Neural progenitor cell (in vitro differentiated cells): ENCODE data around the gene C10orf62.

Experiments
- EZH2 ChIP-seq: fragments of 200-600 bp; sonication (generic); IDR thresholded peaks from 2 replicates; pipeline ENCODE4 v1.6.1; 2017; ENCODE audit warnings: antibody characterized with exemption, mild to moderate bottlenecking, moderate library complexity
- EZH2phosphoT487 ChIP-seq: fragments of 200-600 bp; sonication (generic); IDR thresholded peaks from 2 replicates; pipeline ENCODE4 v1.6.1; 2017; ENCODE audit warnings: antibody characterized with exemption
- TF ChIP-seq, protein P1 (sequence below): fragments of 200-600 bp; sonication (generic); IDR thresholded peaks from 2 replicates; pipeline ENCODE4 v1.5.1; 2017; ENCODE audit warnings: antibody characterized with exemption, mild to moderate bottlenecking

DNA sequence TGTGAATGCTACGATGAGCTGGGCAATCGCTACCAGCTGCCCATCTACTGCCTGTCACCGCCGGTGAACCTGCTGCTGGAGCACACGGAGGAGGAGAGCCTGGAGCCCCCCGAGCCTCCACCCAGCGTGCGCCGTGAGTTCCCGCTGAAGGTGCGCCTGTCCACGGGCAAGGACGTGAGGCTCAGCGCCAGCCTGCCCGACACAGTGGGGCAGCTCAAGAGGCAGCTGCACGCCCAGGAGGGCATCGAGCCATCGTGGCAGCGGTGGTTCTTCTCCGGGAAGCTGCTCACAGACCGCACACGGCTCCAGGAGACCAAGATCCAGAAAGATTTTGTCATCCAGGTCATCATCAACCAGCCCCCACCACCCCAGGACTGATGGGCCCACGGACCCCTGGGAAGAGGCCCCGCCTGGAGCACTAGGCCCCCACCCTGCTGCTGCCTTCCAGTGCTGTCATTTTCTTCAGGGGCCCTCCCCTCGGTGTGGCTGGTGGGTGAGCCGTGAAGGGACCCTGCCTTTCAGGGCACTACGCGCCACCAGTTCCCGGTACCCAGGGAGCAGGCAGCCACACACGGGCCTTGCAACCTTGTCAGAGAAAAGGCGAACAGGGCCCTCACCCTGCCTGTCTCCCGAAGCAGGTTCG is 19.3 kb upstream of the C10orf62 start:
- TF ChIP-seq, protein P1, sequence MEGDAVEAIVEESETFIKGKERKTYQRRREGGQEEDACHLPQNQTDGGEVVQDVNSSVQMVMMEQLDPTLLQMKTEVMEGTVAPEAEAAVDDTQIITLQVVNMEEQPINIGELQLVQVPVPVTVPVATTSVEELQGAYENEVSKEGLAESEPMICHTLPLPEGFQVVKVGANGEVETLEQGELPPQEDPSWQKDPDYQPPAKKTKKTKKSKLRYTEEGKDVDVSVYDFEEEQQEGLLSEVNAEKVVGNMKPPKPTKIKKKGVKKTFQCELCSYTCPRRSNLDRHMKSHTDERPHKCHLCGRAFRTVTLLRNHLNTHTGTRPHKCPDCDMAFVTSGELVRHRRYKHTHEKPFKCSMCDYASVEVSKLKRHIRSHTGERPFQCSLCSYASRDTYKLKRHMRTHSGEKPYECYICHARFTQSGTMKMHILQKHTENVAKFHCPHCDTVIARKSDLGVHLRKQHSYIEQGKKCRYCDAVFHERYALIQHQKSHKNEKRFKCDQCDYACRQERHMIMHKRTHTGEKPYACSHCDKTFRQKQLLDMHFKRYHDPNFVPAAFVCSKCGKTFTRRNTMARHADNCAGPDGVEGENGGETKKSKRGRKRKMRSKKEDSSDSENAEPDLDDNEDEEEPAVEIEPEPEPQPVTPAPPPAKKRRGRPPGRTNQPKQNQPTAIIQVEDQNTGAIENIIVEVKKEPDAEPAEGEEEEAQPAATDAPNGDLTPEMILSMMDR, result no peak
- no peak for TF ChIP-seq EZH2phosphoT487
- no peak for TF ChIP-seq EZH2
